WTC11 (cell line): ENCODE measurements around the gene MMP3. TPM values are rescaled to one million over a fixed set of nuclear protein-coding genes. Genes with fewer than 3 reads are reported as not detected.

Source experiments
- ATAC-seq: fragments of 200-7000 bp; cut with Tn5 transposase; 2 replicates; pipeline ENCODE4 v1.10.0; 2021; ENCODE audit warnings: mild to moderate bottlenecking, moderate library complexity
- CTCF ChIA-PET: fragments of 300-600 bp; sonication (Branson Sonifier 250); formaldehyde crosslinking; loops from one replicate; lab custom pipeline; 2021; ENCODE audit warnings: antibody characterized with exemption; lab: Charles Lee
- POLR2A ChIA-PET: fragments of 350-600 bp; sonication (Branson Sonifier 250); formaldehyde crosslinking; loops from one replicate; lab custom pipeline; 2021; ENCODE audit warnings: antibody characterized with exemption; lab: Charles Lee
- DNase-seq: peaks from one replicate; pipeline ENCODE4 v3.0.0; 2021; ENCODE audit warnings: low spot score
- H3K27ac Mint-ChIP-seq: 2 replicates; pipeline ENCODE4 v1.8.0; 2021; ENCODE audit warnings: mixed read lengths
- H3K27me3 Mint-ChIP-seq: 2 replicates; pipeline ENCODE4 v1.8.0; 2021; ENCODE audit warnings: low read depth, mild to moderate bottlenecking, moderate library complexity, mixed read lengths
- H3K36me3 Mint-ChIP-seq: 2 replicates; pipeline ENCODE4 v1.8.0; 2021; ENCODE audit warnings: mixed read lengths
- H3K4me1 Mint-ChIP-seq: 2 replicates; pipeline ENCODE4 v1.8.0; 2022; ENCODE audit warnings: mixed read lengths
- H3K4me3 Mint-ChIP-seq: 2 replicates; pipeline ENCODE4 v1.8.0; 2021; ENCODE audit warnings: mild to moderate bottlenecking, moderate library complexity, mixed read lengths
- H3K9me3 Mint-ChIP-seq: 2 replicates; pipeline ENCODE4 v1.8.0; 2021; ENCODE audit warnings: mixed read lengths
- ATF2 ChIP-seq: sonication (generic); formaldehyde crosslinking; IDR thresholded peaks from 2 replicates; pipeline ENCODE4 v1.8.1; 2022; ENCODE audit warnings: low read depth, missing genetic modification reagents, borderline replicate concordance
- ATF6 ChIP-seq: sonication (generic); formaldehyde crosslinking; IDR thresholded peaks from 2 replicates; pipeline ENCODE4 v1.8.1; 2023; ENCODE audit warnings: mild to moderate bottlenecking, missing genetic modification reagents
- CREM ChIP-seq: sonication (generic); formaldehyde crosslinking; IDR thresholded peaks from 2 replicates; pipeline ENCODE4 v1.8.1; 2022; ENCODE audit warnings: mild to moderate bottlenecking, missing genetic modification reagents, moderate library complexity
- E2F1 ChIP-seq: sonication (generic); formaldehyde crosslinking; IDR thresholded peaks from 2 replicates; pipeline ENCODE4 v1.8.0; 2022; ENCODE audit warnings: mild to moderate bottlenecking, missing genetic modification reagents
- FOXJ3 ChIP-seq: sonication (generic); formaldehyde crosslinking; IDR thresholded peaks from 2 replicates; pipeline ENCODE4 v1.9.0; 2021; ENCODE audit warnings: missing genetic modification reagents, mild to moderate bottlenecking, borderline replicate concordance
- FOXK1 ChIP-seq: sonication (generic); formaldehyde crosslinking; IDR thresholded peaks from 2 replicates; pipeline ENCODE4 v1.8.0; 2022; ENCODE audit warnings: mild to moderate bottlenecking, moderate library complexity, missing genetic modification reagents
- HMGA2 ChIP-seq: fragments of 250-450 bp; sonication (Bioruptor Pico); IDR thresholded peaks from 2 replicates; pipeline ENCODE4 v1.4.0; 2021; ENCODE audit warnings: mild to moderate bottlenecking, moderate library complexity
- MLX ChIP-seq: sonication (generic); formaldehyde crosslinking; IDR thresholded peaks from 2 replicates; pipeline ENCODE4 v1.8.1; 2023; ENCODE audit warnings: mild to moderate bottlenecking, missing genetic modification reagents, moderate library complexity
- NFATC4 ChIP-seq: fragments of 250-450 bp; sonication (Bioruptor Pico); IDR thresholded peaks from 2 replicates; pipeline ENCODE4 v1.9.0; 2021; ENCODE audit warnings: mild to moderate bottlenecking
- PRRX2 ChIP-seq: fragments of 250-450 bp; sonication (Bioruptor Pico); IDR thresholded peaks from 2 replicates; pipeline ENCODE4 v1.8.0; 2021; ENCODE audit warnings: mild to moderate bottlenecking
- RORB ChIP-seq: fragments of 250-450 bp; sonication (Bioruptor Pico); IDR thresholded peaks from 2 replicates; pipeline ENCODE4 v1.9.0; 2021; ENCODE audit warnings: mild to moderate bottlenecking
- SOX15 ChIP-seq: fragments of 250-450 bp; sonication (Bioruptor Pico); IDR thresholded peaks from 2 replicates; pipeline ENCODE4 v1.9.0; 2021; ENCODE audit warnings: mild to moderate bottlenecking
- SP1 ChIP-seq: sonication (generic); formaldehyde crosslinking; conservative IDR thresholded peaks from 2 replicates; pipeline ENCODE4 v1.8.1; 2022; ENCODE audit warnings: missing genetic modification reagents
- TEAD4 ChIP-seq: sonication (generic); formaldehyde crosslinking; IDR thresholded peaks from 2 replicates; pipeline ENCODE4 v1.8.0; 2022; ENCODE audit warnings: mild to moderate bottlenecking, missing genetic modification reagents
- ZBTB21 ChIP-seq: sonication (generic); formaldehyde crosslinking; IDR thresholded peaks from 2 replicates; pipeline ENCODE4 v1.8.1; 2023; ENCODE audit warnings: mild to moderate bottlenecking, missing genetic modification reagents, borderline replicate concordance
- ZNF281 ChIP-seq: sonication (generic); formaldehyde crosslinking; IDR thresholded peaks from 2 replicates; pipeline ENCODE4 v1.8.0; 2023; ENCODE audit warnings: mild to moderate bottlenecking, missing genetic modification reagents
- ZNF423 ChIP-seq: fragments of 250-450 bp; sonication (Bioruptor Pico); IDR thresholded peaks from 2 replicates; pipeline ENCODE4 v2.1.2; 2022; ENCODE audit warnings: mild to moderate bottlenecking, moderate library complexity
- ZNF532 ChIP-seq: fragments of 250-450 bp; sonication (Bioruptor Pico); IDR thresholded peaks from 2 replicates; pipeline ENCODE4 v1.9.0; 2021; ENCODE audit warnings: mild to moderate bottlenecking, borderline replicate concordance
- ZNF671 ChIP-seq: fragments of 250-450 bp; sonication (Bioruptor Pico); IDR thresholded peaks from 2 replicates; pipeline ENCODE4 v1.8.0; 2021; ENCODE audit warnings: mild to moderate bottlenecking
- total RNA-seq: library from RNA; stranded (reverse); gene quantifications from 3 replicates; pipeline ENCODE4 v1.2.3, GENCODE V29; 2021

MMP3 gene
- total RNA-seq, 1 experiment from 2014 or later, result not detected

- DNase-seq (no peak), ATAC-seq (no peak)
- Mint-ChIP-seq H3K27ac (no peak overlapping the region), H3K4me3 (no peak overlapping the region), H3K27me3 (no peaks in the 10 kb centered on the region), H3K9me3 (no peaks in the 10 kb centered on the region), H3K36me3 (no peaks in the 10 kb centered on the region), H3K4me1 (no peaks in the 10 kb centered on the region)
- no peak for TF ChIP-seq ATF2
- TF ChIP-seq FOXK1 (CRISPR knock-in tag), result no peak
- no peak for TF ChIP-seq SP1 (CRISPR knock-in tag)
- TF ChIP-seq NFATC4 (CRISPR knock-in tag), result no peak
- TF ChIP-seq ZNF671 (CRISPR knock-in tag), result no peak
- no peak for TF ChIP-seq CREM (CRISPR knock-in tag)
- no peak for TF ChIP-seq FOXJ3 (CRISPR knock-in tag)
- no peak for TF ChIP-seq ZNF281 (CRISPR knock-in tag)
- no peak for TF ChIP-seq ZNF423 (CRISPR knock-in tag)
- no peak for TF ChIP-seq MLX (CRISPR knock-in tag)
- TF ChIP-seq HMGA2, result no peak
- no peak for TF ChIP-seq TEAD4
- TF ChIP-seq PRRX2, result no peak
- no peak for TF ChIP-seq ZBTB21
- TF ChIP-seq ATF6 (CRISPR knock-in tag), result no peak
- no peak for TF ChIP-seq E2F1 (CRISPR knock-in tag)
- TF ChIP-seq RORB (CRISPR knock-in tag), result no peak
- no peak for TF ChIP-seq ZNF532
- TF ChIP-seq SOX15 (CRISPR knock-in tag), result no peak
- POLR2A ChIA-PET, result no interaction called here
- CTCF ChIA-PET, result no interaction called here
Observed at GRCh38 chr11:102800767-102801166, 42.6 kb downstream of the MMP3 start.
